COLO668 (cell line): ENCODE results near the gene ECM2.

Experiments used
- DNase-seq: peaks from one replicate; lab custom pipeline; 2025; ENCODE audit not compliant: unreplicated experiment; lab: John Stamatoyannopoulos, UW

Gene ECM2

GRCh38 chr9:92527832-92528521 lies 7.8 kb downstream of the ECM2 start:
- DNase-seq: no peak

- DNase-seq: no peak
Measured at GRCh38 chr9:92527291-92527828, 8.4 kb downstream of the ECM2 start.

- no peak for DNase-seq
Measured at GRCh38 chr9:92525306-92525705, 10.5 kb downstream of the ECM2 start.

GRCh38 chr9:92524881-92525280 lies 10.9 kb downstream of the ECM2 start:
- no peak for DNase-seq

GRCh38 chr9:92522983-92523970 lies 12.5 kb downstream of the ECM2 start:
- no peak for DNase-seq

GRCh38 chr9:92520837-92521236 lies 15.0 kb downstream of the ECM2 start:
- no peak for DNase-seq

GRCh38 chr9:92518199-92518598 lies 17.6 kb downstream of the ECM2 start:
- DNase-seq: no peak

- no peak for DNase-seq
Measured at GRCh38 chr9:92517046-92517445, 18.7 kb downstream of the ECM2 start.

- DNase-seq: no peak
Measured at GRCh38 chr9:92516521-92516920, 19.3 kb downstream of the ECM2 start.

GRCh38 chr9:92514635-92515034 lies 21.2 kb downstream of the ECM2 start:
- no peak for DNase-seq

GRCh38 chr9:92513349-92513748 lies 22.4 kb downstream of the ECM2 start:
- no peak for DNase-seq

- DNase-seq: no peak
Measured at GRCh38 chr9:92512622-92513021, 23.2 kb downstream of the ECM2 start.

- DNase-seq: no peak
Measured at GRCh38 chr9:92510747-92511146, 25.0 kb downstream of the ECM2 start.

GRCh38 chr9:92509050-92509449 lies 26.7 kb downstream of the ECM2 start:
- DNase-seq: no peak

GRCh38 chr9:92508018-92508820 lies 27.6 kb downstream of the ECM2 start:
- DNase-seq: no peak

GRCh38 chr9:92507496-92507895 lies 28.3 kb downstream of the ECM2 start:
- no peak for DNase-seq

GRCh38 chr9:92507005-92507404 lies 28.8 kb downstream of the ECM2 start:
- DNase-seq: no peak

- no peak for DNase-seq
Measured at GRCh38 chr9:92506184-92506857, 29.5 kb downstream of the ECM2 start.

- no peak for DNase-seq
Measured at GRCh38 chr9:92504881-92505280, 30.9 kb downstream of the ECM2 start.

- no peak for DNase-seq
Measured at GRCh38 chr9:92503156-92503555, 32.6 kb downstream of the ECM2 start.
